IMR-90 (cell line): ENCODE data around the gene MALL. TPM values are rescaled to one million over a fixed set of nuclear protein-coding genes. Genes with fewer than 3 reads are reported as not detected.

ENCODE experiments used
- ATAC-seq: fragments of 200-7000 bp; cut with Tn5 transposase; 2 replicates; pipeline ENCODE4 v1.9.1; 2020; ENCODE audit warnings: low read depth, mild to moderate bottlenecking, moderate library complexity
- BruUV-seq: library from RNA; stranded (reverse); fragments of 400-500 nt; replicated peaks from 2 replicates; lab custom pipeline; 2021; lab: Mats Ljungman, UMichigan
- CTCF ChIA-PET: fragments of 300-600 bp; formaldehyde crosslinking; extraction: SDS; loops from one replicate; lab custom pipeline; 2021; ENCODE audit warnings: antibody characterized with exemption; lab: Yijun Ruan, JAX
- POLR2A ChIA-PET: fragments of 300-600 bp; sonication (Branson Sonifier 250); formaldehyde crosslinking; loops from one replicate; lab custom pipeline; 2022; ENCODE audit warnings: antibody characterized with exemption; ENCODE audit not compliant: unreplicated experiment; lab: Charles Lee
- DNase-seq: peaks from one replicate; pipeline ENCODE4 v3.0.0; 2013
- H2AFZ ChIP-seq: replicated peaks from 2 replicates; pipeline ENCODE3; 2013; ENCODE audit warnings: low read length, mild to moderate bottlenecking; ENCODE audit not compliant: poor library complexity
- H2AK5ac ChIP-seq: 2 replicates; pipeline ENCODE4 v1.6.1; 2013; ENCODE audit warnings: low read depth, low read length, inconsistent platforms
- H2AK9ac ChIP-seq: replicated peaks from 2 replicates; pipeline ENCODE3; 2013; ENCODE audit warnings: mild to moderate bottlenecking, low read depth, low read length, moderate library complexity; ENCODE audit not compliant: poor library complexity
- H2BK120ac ChIP-seq: 2 replicates; pipeline ENCODE4 v1.6.1; 2013; ENCODE audit warnings: low read depth, low read length, inconsistent platforms
- H2BK15ac ChIP-seq: 3 replicates; pipeline ENCODE4 v1.6.1; 2013; ENCODE audit warnings: low read depth, low read length, inconsistent platforms
- H2BK20ac ChIP-seq: 2 replicates; pipeline ENCODE4 v1.6.1; 2013; ENCODE audit warnings: low read depth, mild to moderate bottlenecking, inconsistent platforms, low read length, moderate library complexity
- H2BK5ac ChIP-seq: 2 replicates; pipeline ENCODE4 v1.6.1; 2013; ENCODE audit warnings: mild to moderate bottlenecking, low read depth, low read length, inconsistent platforms; ENCODE audit not compliant: poor library complexity, severe bottlenecking
- H3K14ac ChIP-seq: replicated peaks from 2 replicates; pipeline ENCODE4 v1.6.1; 2013; ENCODE audit warnings: low read depth, low read length, inconsistent platforms
- H3K18ac ChIP-seq: 2 replicates; pipeline ENCODE4 v1.6.1; 2013; ENCODE audit warnings: low read depth, low read length, control low read depth
- H3K23ac ChIP-seq: 2 replicates; pipeline ENCODE4 v1.6.1; 2013; ENCODE audit warnings: low read depth, low read length, inconsistent platforms
- H3K27ac ChIP-seq: 2 replicates; pipeline ENCODE4 v1.5.1; 2013; ENCODE audit warnings: mild to moderate bottlenecking, control low read depth, low read length; ENCODE audit not compliant: insufficient read depth
- H3K27me3 ChIP-seq: 2 replicates; pipeline ENCODE4 v1.6.1; 2013; ENCODE audit warnings: low read length; ENCODE audit not compliant: control insufficient read depth, insufficient read depth
- H3K36me3 ChIP-seq: 2 replicates; pipeline ENCODE4 v1.6.1; 2013; ENCODE audit warnings: low read length, mixed read lengths; ENCODE audit not compliant: control insufficient read depth, insufficient read depth
- H3K4ac ChIP-seq: 2 replicates; pipeline ENCODE4 v1.6.1; 2013; ENCODE audit warnings: low read depth, low read length, inconsistent platforms
- H3K4me1 ChIP-seq: 2 replicates; pipeline ENCODE4 v1.6.1; 2013; ENCODE audit warnings: low read length, mixed read lengths; ENCODE audit not compliant: control insufficient read depth, insufficient read depth
- H3K4me2 ChIP-seq: 2 replicates; pipeline ENCODE4 v1.6.1; 2013; ENCODE audit warnings: low read depth, mild to moderate bottlenecking, control low read depth, low read length, moderate library complexity
- H3K4me3 ChIP-seq: 2 replicates; pipeline ENCODE4 v1.5.1; 2013; ENCODE audit warnings: low read depth, mild to moderate bottlenecking, control low read depth, low read length, moderate library complexity; ENCODE audit not compliant: insufficient read depth
- H3K56ac ChIP-seq: 2 replicates; pipeline ENCODE4 v1.6.1; 2013; ENCODE audit warnings: low read length, inconsistent platforms; ENCODE audit not compliant: insufficient read depth; ENCODE audit errors: extremely low read depth
- H3K79me1 ChIP-seq, 2 experiments: 2 replicates each; pipeline ENCODE4 v1.6.1; 2013; ENCODE audit warnings: low read length in 2 of 2, inconsistent platforms in 1 of 2, low read depth in 1 of 2
- H3K9ac ChIP-seq: 2 replicates; pipeline ENCODE4 v1.6.1; 2013; ENCODE audit warnings: low read depth, low read length, control low read depth
- H3K9me1 ChIP-seq: 2 replicates; pipeline ENCODE4 v1.6.1; 2013; ENCODE audit warnings: low read length, inconsistent platforms; ENCODE audit not compliant: insufficient read depth
- H3K9me3 ChIP-seq: 2 replicates; pipeline ENCODE4 v1.6.1; 2013; ENCODE audit warnings: low read length; ENCODE audit not compliant: control insufficient read depth, insufficient read depth
- H4K20me1 ChIP-seq: 2 replicates; pipeline ENCODE4 v1.6.1; 2013; ENCODE audit warnings: low read length, inconsistent platforms; ENCODE audit not compliant: insufficient read depth
- H4K5ac ChIP-seq: 2 replicates; pipeline ENCODE4 v1.6.1; 2013; ENCODE audit warnings: mild to moderate bottlenecking, low read depth, low read length, control low read depth
- H4K8ac ChIP-seq, 2 experiments: 2 replicates each; pipeline ENCODE4 v1.6.1; 2013; ENCODE audit warnings: low read depth in 2 of 2, low read length in 2 of 2, control low read depth in 1 of 2, inconsistent platforms in 1 of 2
- H4K91ac ChIP-seq: 2 replicates; pipeline ENCODE4 v1.6.1; 2013; ENCODE audit warnings: low read depth, low read length, inconsistent platforms; ENCODE audit not compliant: insufficient read depth
- BHLHE40 ChIP-seq: fragments of 150-350 bp; IDR thresholded peaks from 2 replicates; pipeline ENCODE4 v1.6.1; 2016; ENCODE audit warnings: mild to moderate bottlenecking, low read depth, low read length
- FOS ChIP-seq: fragments of 150-350 bp; IDR thresholded peaks from 2 replicates; pipeline ENCODE4 v1.6.1; 2016; ENCODE audit warnings: low read depth, low read length
- RFX5 ChIP-seq: IDR thresholded peaks from 2 replicates; pipeline ENCODE4 v1.8.0; 2012; ENCODE audit warnings: low read depth, mild to moderate bottlenecking, low read length, moderate library complexity
- WGBS, 2 experiments: methylation state at CpG; one replicate each; pipeline versions ENCODE4 v1.1.5 to v1.1.7; 2013; ENCODE audit warnings: missing lambda C conversion rate in 2 of 2; ENCODE audit not compliant: insufficient read length in 1 of 2; ENCODE audit errors: extremely low coverage in 2 of 2; 5-methylcytosine and 5-hydroxymethylcytosine counted together
- dilution Hi-C: fragments of 300-500 bp; cut with HindIII; formaldehyde crosslinking; loops from one replicate; pipeline ENCODE4 v1.14.3; 2018; ENCODE audit warnings: low sequenced_read_pairs; ENCODE audit not compliant: unreplicated experiment
- in situ Hi-C: fragments of 300-500 bp; cut with MboI; formaldehyde crosslinking; loops from 3 replicates; pipeline ENCODE4 v1.14.3; 2019; ENCODE audit warnings: low sequenced_read_pairs, inconsistent platforms, mixed read lengths
- intact Hi-C: fragments of 100-400 bp; cut with micrococcal nuclease; formaldehyde crosslinking; loops from 2 replicates; pipeline ENCODE4 v1.10.0; 2022
- polyA plus RNA-seq, 3 experiments: library from polyadenylated mRNA; depleted of rRNA; stranded (reverse); fragments of >200 nt; gene quantifications; 2 replicates each; pipeline ENCODE4 v1.2.3, GENCODE V29; 2012; ENCODE audit warnings: low replicate concordance in 1 of 3
- total RNA-seq: library from RNA; depleted of rRNA; stranded (reverse); fragments of >200 nt; gene quantifications from 2 replicates; pipeline ENCODE4 v1.2.3, GENCODE V29; 2012

MALL gene
- total and polyA plus RNA-seq, 2 of the 4 experiments (the other 2 are of a cell fraction), result 1.6 TPM

- H3K4me3 ChIP-seq, result no peak overlapping the region
- H2BK15ac ChIP-seq, result peak overlapping the region; percentile 81; the same call in 2 of the 3 replicates
- dilution Hi-C loops (no loop called here), in situ Hi-C loops (no loop called here), intact Hi-C loops (no loop called here)
- peak overlapping the region; percentile 85 for H2BK120ac ChIP-seq
- peak overlapping the region; percentile 63 to 80; a peak in 3 of 4 replicates for H4K8ac ChIP-seq
- H3K36me3 ChIP-seq, result no peaks in the 10 kb centered on the region
- DNase-seq (peak; percentile 66), ATAC-seq (no peak; the same call in 1 of the 2 replicates)
- peak overlapping the region; percentile 75 for H2BK20ac ChIP-seq
- peak overlapping the region; percentile 81 for H2BK5ac ChIP-seq
- peak overlapping the region; percentile 75 for H3K14ac ChIP-seq
- H3K27me3 ChIP-seq, result no peaks in the 10 kb centered on the region
- peak overlapping the region; percentile 96 for H2AK5ac ChIP-seq
- H2AFZ ChIP-seq, result peak overlapping the region; percentile 54
- no peaks in the 10 kb centered on the region for H4K20me1 ChIP-seq
- peak overlapping the region; percentile 23 for H3K4me2 ChIP-seq
- peak overlapping the region; percentile 60 for H3K27ac ChIP-seq
- BruUV-seq, result no TSS peak
- H3K9me3 ChIP-seq, result no peaks in the 10 kb centered on the region
- TF ChIP-seq FOS (peak; percentile 41; the same call in 1 of the 2 replicates), BHLHE40 (0 out of 2 replicates have a peak, but pooled peaks have one; percentile 20), RFX5 (no peak)
- peak overlapping the region; percentile 35; the same call in 1 of the 2 replicates for H3K56ac ChIP-seq
- peak overlapping the region; percentile 83 for H3K4ac ChIP-seq
- ChIA-PET POLR2A (no interaction called here), CTCF (interaction anchor here (0.6 to 2.2 kb wide), 2 partner anchors 10 to 542 kb away, joined by 5 to 7 read pairs; partner anchors contain the start of gene MALL)
- peak overlapping the region; percentile 11 for H2AK9ac ChIP-seq
- peak overlapping the region; percentile 83 for H4K5ac ChIP-seq
- H3K79me1 ChIP-seq, result peaks cover 0 to 4% of the 10 kb centered on the region in 2 experiments; a peak in 1 of 4 replicates
- H3K9me1 ChIP-seq, result peaks cover 34% of the 10 kb centered on the region
- WGBS, 2 experiments, result no CpG with 5 or more reads among the region's 8 CpGs
- H3K4me1 ChIP-seq, result peaks cover 31% of the 10 kb centered on the region
- H4K91ac ChIP-seq, result peak overlapping the region; percentile 88
- H3K23ac ChIP-seq, result peak overlapping the region; percentile 14; the same call in 1 of the 2 replicates
- peak overlapping the region; percentile 40; the same call in 1 of the 2 replicates for H3K9ac ChIP-seq
- H3K18ac ChIP-seq, result peak overlapping the region; percentile 75
Measured at GRCh38 chr2:110105608-110106467, 9.8 kb downstream of the MALL start.
